Measurements from ENCODE around the gene MAZ. TPM values are rescaled to one million over a fixed set of nuclear protein-coding genes. Genes with fewer than 3 reads are reported as not detected.
A peak's percentile ranks its signal among the peaks of the same experiment; 100 is the strongest.

The MAZ gene
- total and polyA plus RNA-seq, 2 of the 13 experiments (the other 11 are each of a cell fraction or from before 2014, with no cell fraction given): 203 to 277 TPM

GRCh38 chr16:29811170-29811895, 5.0 kb downstream of the MAZ start (continued):
- TF ChIP-seq ESRRA (CRISPR knock-in tag; IDR thresholded peaks at IDR 0.05; ENCODE audit: low read depth): no peak
- TF ChIP-seq AKAP8 (CRISPR knock-in tag; IDR thresholded peaks at IDR 0.05): peak; percentile 90; the same call in 1 of the 2 replicates
- peak; percentile 65 for TF ChIP-seq ZFX (CRISPR knock-in tag; IDR thresholded peaks at IDR 0.05; ENCODE audit: low read depth)
- no peak for TF ChIP-seq RNF2 (conservative IDR thresholded peaks at IDR 0.05; ENCODE audit: low read depth)
- TF ChIP-seq FOXP4 (CRISPR knock-in tag; IDR thresholded peaks at IDR 0.05): peak; percentile 65
- TF ChIP-seq HMG20A (CRISPR knock-in tag; IDR thresholded peaks at IDR 0.05; ENCODE audit: borderline replicate concordance): no peak
- TF ChIP-seq FOXA1 (IDR thresholded peaks at IDR 0.05): no peak
- peak; percentile 54 for TF ChIP-seq FOXA1 (CRISPR knock-in tag; IDR thresholded peaks at IDR 0.05)
- peak; percentile 14; the same call in 1 of the 2 replicates for TF ChIP-seq ZNF891 (CRISPR knock-in tag; IDR thresholded peaks at IDR 0.05)
- 0 out of 2 replicates have a peak, but pooled peaks have one; percentile 54 for TF ChIP-seq ZKSCAN8 (CRISPR knock-in tag; IDR thresholded peaks at IDR 0.05; ENCODE audit: borderline replicate concordance)
- peak; percentile 62 for TF ChIP-seq SRSF4 (IDR thresholded peaks at IDR 0.05; ENCODE audit: low read depth, low read length, poor library complexity, severe bottlenecking)
- no peak for TF ChIP-seq ZNF275 (CRISPR knock-in tag; IDR thresholded peaks at IDR 0.05; ENCODE audit: borderline replicate concordance)
- no peak for TF ChIP-seq REST (IDR thresholded peaks at IDR 0.05; ENCODE audit: borderline replicate concordance in 1 of 2, low read depth in 1 of 2, low read length in 2 of 2)
- peak; percentile 34; the same call in 1 of the 2 replicates for TF ChIP-seq ELF1 (CRISPR knock-in tag; IDR thresholded peaks at IDR 0.05)
- 0 out of 2 replicates have a peak, but pooled peaks have one; percentile 58 for TF ChIP-seq KLF6 (CRISPR knock-in tag; IDR thresholded peaks at IDR 0.05)
- no peak for TF ChIP-seq RFX3 (CRISPR knock-in tag; IDR thresholded peaks at IDR 0.05)
- TF ChIP-seq PAX8 (CRISPR knock-in tag; IDR thresholded peaks at IDR 0.05; ENCODE audit: borderline replicate concordance): no peak
- peak; percentile 83; the same call in 1 of the 2 replicates for TF ChIP-seq ZNF687 (CRISPR knock-in tag; IDR thresholded peaks at IDR 0.05)

All from HepG2 (cell line).